NB4 (cell line): ENCODE results near the gene PLCB4.

Experiments used
- DNase-seq: peaks from one replicate; pipeline ENCODE4 v3.0.0; 2010; ENCODE audit warnings: low read depth
- H3K4me3 ChIP-seq: one replicate; pipeline ENCODE4 v1.5.1; 2011; ENCODE audit warnings: mild to moderate bottlenecking, low read depth, low read length, moderate library complexity
- MYC ChIP-seq: IDR thresholded peaks from 2 replicates; pipeline ENCODE4 v1.6.1; 2011; ENCODE audit warnings: low read depth, low read length
- POLR2A ChIP-seq: IDR thresholded peaks from 2 replicates; pipeline ENCODE4 v1.6.1; 2011; ENCODE audit warnings: mild to moderate bottlenecking; ENCODE audit not compliant: insufficient read length; ENCODE audit errors: extremely low read depth
- TF ChIP-seq, protein P1 (sequence below): IDR thresholded peaks from 2 replicates; pipeline ENCODE4 v1.6.1; 2011; ENCODE audit warnings: low read depth, low read length
- TF ChIP-seq, protein P2 (sequence below): IDR thresholded peaks from one replicate; pipeline ENCODE4 v1.5.1; 2012; ENCODE audit warnings: low read depth, low read length

The PLCB4 gene

DNA sequence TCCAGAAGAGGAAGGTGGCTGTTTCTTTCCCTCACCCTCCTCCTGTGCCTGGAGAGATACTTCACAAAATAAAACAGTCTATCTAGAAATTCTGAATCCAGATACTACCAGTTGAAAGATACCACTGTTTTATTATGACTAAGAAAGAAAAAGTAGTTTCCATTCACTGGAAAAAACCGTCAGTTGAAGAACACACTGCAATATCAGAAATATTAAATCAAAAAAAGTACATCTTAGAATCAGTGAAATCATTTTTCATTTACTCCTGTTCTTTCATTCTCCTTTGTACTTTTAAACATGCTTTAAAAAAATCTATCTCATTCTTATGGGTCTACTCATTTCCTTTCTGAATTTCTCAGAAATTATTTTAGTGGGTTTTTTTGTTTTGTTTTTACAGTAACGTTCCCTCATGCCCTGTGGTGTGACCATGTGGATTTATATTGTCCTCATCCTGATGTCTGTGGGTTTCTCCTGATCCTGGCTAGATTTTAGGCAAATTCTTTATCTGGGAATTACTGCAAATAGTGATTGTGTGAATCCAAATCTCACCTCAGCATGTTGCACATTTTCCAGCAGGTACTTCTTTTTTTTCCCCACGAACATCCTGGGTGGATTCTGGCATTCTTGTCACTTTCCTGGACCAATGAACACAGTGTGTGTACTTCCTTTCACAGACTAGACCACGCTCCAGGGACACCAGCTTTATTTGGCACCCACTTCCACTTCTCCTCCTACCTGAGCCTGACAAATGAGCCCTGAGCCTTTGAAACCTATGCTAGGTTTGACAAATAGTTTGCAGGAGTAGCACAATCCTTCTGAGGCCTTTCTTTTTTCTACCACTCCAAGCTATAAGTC lies 331.5 kb downstream of the PLCB4 start:
- H3K4me3 ChIP-seq, result no peak overlapping the region
- DNase-seq, result no peak
- TF ChIP-seq POLR2A, result no peak
- no peak for TF ChIP-seq MYC
- TF ChIP-seq, protein P1, sequence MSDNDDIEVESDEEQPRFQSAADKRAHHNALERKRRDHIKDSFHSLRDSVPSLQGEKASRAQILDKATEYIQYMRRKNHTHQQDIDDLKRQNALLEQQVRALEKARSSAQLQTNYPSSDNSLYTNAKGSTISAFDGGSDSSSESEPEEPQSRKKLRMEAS, result no peak

DNA sequence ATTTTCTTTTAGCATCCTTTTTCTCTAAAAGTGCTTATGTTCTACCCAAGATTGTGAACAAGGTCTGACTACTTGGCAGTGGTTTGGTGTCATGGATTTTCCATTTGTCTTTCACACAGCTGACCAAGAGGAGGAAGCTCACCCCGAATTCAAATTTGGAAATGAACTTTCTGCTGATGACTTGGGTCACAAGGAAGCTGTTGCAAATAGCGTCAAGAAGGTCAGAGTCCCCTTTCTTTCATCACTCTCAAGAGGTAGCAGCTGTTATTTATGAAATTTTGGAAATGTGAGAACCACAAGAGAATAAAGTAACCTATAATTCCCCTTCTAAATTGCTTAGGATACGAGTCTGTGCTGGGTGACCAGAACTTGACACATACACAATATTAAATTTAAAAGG lies 332.5 kb downstream of the PLCB4 start:
- no peak for DNase-seq
- TF ChIP-seq, protein P2, sequence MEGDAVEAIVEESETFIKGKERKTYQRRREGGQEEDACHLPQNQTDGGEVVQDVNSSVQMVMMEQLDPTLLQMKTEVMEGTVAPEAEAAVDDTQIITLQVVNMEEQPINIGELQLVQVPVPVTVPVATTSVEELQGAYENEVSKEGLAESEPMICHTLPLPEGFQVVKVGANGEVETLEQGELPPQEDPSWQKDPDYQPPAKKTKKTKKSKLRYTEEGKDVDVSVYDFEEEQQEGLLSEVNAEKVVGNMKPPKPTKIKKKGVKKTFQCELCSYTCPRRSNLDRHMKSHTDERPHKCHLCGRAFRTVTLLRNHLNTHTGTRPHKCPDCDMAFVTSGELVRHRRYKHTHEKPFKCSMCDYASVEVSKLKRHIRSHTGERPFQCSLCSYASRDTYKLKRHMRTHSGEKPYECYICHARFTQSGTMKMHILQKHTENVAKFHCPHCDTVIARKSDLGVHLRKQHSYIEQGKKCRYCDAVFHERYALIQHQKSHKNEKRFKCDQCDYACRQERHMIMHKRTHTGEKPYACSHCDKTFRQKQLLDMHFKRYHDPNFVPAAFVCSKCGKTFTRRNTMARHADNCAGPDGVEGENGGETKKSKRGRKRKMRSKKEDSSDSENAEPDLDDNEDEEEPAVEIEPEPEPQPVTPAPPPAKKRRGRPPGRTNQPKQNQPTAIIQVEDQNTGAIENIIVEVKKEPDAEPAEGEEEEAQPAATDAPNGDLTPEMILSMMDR, result no peak
- TF ChIP-seq, protein P1, result no peak
- TF ChIP-seq POLR2A, result no peak
- no peak for TF ChIP-seq MYC
- no peak overlapping the region for H3K4me3 ChIP-seq

DNA sequence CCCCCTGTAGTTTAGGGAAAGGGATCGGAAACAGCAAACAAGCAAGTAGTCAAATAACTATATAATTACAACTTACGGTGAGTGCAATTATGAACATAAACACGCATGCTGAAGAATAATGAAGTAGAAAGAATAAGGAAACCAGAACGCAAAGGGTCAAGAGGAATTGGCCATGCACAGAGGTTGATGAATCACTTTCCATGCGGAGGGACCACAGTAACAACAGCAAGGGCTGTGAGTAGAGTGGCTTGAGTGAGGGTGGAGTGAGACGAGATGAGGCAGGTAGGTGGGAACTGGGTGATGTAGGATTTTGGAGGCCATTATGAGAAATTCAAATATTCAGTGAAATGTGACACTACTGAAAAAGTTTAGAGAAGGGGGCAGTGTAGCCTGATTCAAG lies 333.3 kb downstream of the PLCB4 start:
- no peak for TF ChIP-seq POLR2A
- TF ChIP-seq, protein P1, result no peak
- TF ChIP-seq, protein P2, result no peak
- no peak for TF ChIP-seq MYC
- H3K4me3 ChIP-seq, result no peak overlapping the region
- no peak for DNase-seq

DNA sequence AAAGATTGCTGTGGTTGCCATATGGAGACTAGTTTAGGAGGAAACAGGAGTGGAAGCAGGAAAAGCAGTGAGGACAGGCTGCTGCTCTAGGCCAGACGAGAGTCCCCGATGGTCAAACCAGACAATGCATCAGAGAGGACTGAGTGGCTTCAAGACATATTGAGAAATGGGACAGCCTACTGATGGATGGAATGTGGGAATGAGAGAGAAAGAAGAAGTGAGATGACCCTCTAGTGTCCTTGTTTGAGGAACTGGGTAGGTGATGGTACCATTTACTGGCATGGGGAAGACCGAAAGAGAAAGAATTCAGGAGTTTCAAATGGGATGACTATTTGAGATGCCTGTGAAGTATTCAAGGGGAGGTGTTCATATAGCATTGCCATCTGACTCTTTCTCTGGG lies 333.7 kb downstream of the PLCB4 start:
- no peak for DNase-seq
- no peak overlapping the region for H3K4me3 ChIP-seq
- TF ChIP-seq, protein P2, result no peak
- TF ChIP-seq, protein P1, result no peak
- TF ChIP-seq MYC (no peak), POLR2A (no peak)

DNA sequence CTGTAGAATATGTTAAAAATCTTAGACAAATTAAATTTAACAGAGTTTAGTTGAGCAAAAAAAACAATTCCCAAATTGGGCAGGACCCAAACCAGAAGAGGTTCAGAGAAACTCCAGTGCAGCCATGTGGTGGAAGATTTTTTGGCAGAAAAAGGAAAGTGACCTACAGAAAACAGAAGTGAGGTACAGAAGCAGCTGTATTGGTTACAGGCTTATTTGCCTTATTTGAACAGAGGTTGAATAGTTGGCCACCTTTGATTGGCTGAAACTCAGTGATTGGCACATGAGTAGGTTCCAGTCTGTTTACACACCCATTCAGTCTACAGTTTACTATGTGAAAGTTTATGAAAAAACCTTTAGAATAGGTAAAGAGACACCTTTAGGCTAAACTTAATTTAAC lies 334.6 kb downstream of the PLCB4 start:
- no peak for TF ChIP-seq MYC
- TF ChIP-seq, protein P2, result no peak
- no peak for TF ChIP-seq POLR2A
- TF ChIP-seq, protein P1, result no peak
- no peak overlapping the region for H3K4me3 ChIP-seq
- no peak for DNase-seq

DNA sequence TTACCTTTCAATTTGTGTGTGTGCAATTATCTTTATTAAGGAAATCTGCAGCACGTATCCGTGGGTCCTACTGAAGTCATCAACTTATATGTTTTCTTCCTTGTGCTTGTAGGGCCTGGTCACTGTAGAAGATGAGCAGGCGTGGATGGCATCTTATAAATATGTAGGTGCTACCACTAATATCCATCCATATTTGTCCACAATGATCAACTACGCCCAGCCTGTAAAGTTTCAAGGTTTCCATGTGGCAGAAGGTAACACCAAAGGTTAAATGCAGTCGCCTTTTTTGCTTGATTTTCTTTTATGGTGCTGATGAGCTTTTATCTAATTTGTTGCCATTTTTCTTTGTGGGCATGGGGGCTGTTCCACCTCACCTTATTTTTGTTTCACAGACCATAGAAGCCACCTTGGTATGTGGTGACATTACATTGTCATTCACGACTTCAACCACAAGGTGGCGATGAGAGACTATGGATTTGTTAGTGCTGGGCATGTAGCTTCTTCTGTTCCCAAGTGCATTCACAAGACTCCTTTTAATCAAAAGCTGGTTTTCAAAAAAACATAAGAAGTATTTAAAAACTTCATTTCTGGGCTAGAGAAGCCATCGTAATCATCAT lies 339.0 kb downstream of the PLCB4 start:
- TF ChIP-seq, protein P1, result 0 out of 2 replicates have a peak, but pooled peaks have one; percentile 27
- TF ChIP-seq POLR2A, result no peak
- TF ChIP-seq MYC, result no peak
- TF ChIP-seq, protein P2, result peak; percentile 74
- H3K4me3 ChIP-seq, result no peak overlapping the region
- DNase-seq, result peak; percentile 71
